NK-92 treated with Interleukin-12 subunit alpha and Interleukin-12 subunit beta, amount 100 ng/mL, for 24 hours (cell line): ENCODE measurements around the gene THRA.

Source experiments
- DNase-seq: peaks from one replicate; lab custom pipeline; 2025; lab: John Stamatoyannopoulos, UW

The THRA gene

DNA sequence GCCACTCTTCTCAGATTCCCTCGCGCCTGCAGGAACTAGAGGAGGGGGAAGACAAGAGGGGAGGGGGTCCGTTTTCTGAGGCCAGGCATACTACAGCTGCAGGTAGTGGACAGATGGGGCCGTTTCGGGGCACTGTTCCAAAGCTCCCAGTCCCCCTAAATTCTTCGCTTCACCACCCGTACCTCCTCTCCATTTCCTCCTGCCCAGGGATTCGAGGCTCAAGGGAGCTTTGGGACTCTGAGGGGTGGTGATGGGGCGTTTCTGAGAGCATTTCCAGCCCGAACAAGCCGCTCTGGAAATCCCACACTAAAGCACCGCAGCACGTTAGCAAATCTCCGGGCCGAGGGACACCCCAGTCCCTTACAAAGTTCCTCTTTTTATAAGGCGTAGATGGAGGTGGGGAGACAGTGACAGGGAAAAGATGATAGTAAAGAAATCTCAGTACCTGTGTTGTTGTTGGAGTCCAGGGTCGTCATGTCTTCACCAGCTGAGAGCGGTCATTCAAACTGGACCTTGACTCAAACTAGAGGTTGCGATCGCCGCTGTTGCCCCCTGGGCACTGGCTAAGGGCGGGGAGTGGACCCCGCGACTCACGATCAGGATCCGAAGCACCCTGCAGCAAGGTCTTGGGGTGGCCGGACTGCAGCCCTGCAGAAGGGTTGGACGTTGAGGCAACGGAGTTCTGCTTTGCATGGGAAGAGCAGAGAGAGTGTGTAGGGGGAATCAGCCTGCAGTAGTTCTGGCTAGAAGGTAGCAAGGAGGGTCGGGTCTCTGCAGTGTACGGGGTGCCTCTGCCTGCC is 37.1 kb downstream of the THRA start:
- DNase-seq = no peak

DNA sequence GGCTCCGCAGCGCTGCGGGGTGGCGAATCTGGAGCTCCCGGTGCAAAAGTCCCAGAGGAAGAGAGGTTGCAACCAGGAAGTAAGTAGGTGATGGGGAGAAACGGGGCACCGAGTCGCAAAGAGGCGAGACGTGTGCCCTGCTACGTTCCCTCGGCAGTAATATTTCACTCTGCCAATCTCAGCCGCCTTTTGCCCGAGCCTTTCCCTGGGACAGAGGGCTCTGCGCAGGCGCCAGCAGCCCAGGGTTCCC is 37.6 kb downstream of the THRA start, which contains the start of gene NR1D1:
TSS of gene NR1D1 (minus strand) at position 171 of the 250 bp plus-strand sequence. CDS start 495 bp downstream, outside the sequence.
- DNase-seq = no peak

DNA sequence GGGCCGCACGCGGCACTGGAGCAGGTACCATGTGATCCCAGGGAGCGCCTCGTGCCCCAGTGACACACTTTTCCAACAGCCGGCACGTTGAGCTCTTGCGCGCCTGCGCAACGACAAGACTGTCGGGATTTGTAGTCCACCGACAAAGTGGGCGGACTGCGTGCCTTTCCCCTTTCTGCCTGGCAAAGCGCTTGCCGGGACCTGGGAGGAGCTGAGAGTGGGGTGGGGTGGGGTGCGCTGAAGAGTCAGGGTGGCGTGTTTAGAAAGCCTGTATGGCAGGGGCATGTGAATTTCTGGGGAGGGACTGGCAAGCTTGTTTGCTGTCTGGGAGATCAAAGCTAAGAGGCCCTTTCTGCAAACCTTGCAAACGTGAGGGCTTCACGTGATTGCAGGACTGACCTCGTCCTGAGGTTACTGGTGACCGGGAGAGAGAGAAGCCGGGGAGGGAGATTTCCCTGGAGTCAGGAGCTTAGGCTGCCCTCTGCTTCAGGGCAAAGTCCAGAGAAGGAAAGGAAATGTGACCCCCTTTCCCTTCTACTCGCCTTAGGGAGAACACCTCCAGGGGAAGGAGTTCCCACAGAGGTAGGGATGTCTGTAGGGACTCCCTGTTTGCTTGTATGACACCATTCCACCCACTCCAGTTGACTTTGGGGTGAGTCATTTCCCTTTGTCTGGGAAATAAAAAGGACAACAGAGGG is 38.1 kb downstream of the THRA start:
- DNase-seq = peak; percentile 93

DNA sequence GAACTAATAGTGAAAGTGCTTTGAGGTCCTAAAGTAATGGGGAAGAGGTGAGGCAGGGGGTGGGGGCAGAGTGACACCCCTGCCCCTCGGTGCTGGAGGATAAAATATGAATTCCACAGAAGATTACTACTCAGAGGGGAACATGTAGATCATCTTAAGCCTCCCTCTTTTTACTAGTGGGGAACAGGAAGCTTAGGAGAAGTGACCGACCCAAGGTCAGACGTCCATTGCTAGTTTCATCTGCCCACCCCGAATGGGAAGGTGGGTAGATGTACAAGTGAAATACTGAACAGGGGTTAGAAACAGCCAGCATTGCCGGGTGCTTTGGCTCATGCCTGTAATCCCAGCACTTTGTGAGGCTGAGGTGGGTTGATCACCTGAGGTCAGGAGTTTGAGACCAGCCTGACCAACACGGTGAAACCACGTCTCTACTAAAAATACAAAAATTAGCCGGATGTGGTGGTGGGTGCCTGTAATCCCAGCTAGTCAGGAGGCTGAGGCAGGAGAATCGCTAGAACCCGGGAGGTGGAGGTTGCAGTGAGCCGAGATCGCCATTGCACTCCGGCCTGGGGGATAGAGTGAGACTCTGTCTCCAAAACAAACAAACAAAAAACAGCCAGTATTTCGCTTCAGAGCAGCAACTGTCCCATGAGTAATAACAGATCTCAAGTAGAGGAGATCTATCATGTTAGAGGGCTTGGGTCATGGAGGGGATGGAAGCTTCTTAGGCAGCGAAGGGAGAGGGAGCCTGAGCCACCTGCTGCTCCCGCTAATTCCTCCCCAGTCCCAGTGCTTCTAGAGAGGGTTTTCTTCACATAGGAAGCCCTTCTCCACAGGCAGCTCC is 38.8 kb downstream of the THRA start:
- no peak for DNase-seq

DNA sequence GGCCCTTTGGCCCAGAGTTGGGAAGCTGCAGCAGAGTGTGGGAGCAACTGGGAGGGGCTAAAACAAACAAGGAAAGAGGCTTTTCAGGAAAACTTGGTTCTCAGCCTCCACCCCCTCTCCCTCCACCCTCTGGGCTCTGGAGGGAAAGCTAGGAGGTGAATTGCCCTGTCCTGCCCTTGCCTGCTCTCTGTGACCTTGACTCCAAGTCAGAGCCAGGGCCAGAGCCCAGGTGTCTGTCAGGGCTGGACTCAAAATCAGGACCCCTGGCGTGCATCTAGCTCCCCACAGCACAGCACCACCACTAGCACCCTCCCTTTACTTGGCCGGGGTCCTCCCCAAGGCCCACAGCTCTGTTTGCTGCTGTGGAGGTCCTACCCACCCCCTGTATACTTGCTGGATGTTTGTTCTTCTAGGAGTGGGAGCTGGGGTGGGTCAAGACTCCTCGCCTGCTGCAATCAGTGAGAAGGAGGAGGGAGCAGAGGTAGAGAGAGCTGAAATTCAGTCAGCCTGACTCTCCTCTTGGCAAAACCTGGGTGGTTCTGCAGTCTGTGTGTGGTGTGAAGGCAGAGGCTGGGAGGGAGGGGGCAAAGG is 40.4 kb downstream of the THRA start:
- no peak for DNase-seq

DNA sequence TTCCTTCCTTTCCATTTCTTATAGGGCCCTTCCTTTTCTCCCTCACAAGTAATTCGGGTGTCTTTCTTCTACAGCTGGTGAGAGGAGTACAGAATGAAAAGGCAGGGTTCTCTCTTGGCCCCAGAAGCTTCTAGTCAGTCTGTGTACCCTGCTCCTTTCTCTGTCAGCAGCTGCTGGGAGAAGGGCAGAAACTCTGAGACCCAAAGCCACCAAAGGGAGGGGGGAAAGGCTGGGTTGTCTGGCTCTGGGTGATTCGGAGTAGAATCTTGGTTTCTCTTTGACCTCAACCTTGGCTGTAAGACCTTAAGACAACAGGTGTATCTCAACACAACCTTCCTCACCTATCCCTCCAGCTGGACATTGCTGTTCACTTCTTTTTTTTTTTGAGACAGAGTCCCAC is 40.9 kb downstream of the THRA start:
- DNase-seq = no peak

DNA sequence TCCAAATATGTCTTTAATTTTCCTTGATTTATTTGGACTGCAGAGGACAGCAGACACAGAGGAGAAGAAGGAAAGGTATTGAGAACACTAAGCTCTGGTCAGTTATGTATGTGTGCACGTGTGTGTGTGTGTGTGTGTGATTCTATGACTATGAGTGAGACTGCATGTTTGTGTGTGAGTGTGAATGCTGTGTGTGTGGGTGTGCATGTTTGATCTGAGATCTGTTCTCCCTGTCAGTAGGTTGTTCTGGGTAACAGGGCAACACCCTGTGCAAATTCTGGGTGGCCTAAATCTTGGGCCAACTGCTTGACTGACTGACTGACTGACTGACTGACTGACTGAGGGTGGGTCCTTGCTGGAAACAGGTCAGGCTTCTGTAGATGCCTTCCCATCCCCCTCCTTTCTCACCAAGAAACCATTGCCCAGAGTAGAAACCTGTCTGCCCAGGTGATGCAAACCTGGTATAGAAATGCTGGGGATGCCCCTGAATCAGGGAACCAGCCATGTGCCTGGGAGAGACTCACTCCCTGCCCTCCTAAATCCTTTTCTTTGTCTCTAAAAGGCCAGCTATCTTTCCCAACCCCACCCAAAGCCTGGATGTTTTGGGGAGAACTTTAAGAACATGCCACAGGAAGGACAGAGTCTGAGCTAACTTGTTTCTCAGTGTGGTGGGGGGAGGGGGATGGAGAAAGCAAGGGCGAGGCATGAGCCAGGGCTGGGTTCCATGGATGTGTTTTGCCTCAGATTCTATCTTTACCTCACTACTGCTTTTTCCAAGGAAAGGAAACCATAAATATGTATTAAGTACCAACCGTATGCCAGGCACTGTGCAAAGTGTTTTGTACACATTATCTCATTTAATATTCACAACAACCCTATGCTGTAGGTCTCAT is 42.1 kb downstream of the THRA start:
- no peak for DNase-seq

DNA sequence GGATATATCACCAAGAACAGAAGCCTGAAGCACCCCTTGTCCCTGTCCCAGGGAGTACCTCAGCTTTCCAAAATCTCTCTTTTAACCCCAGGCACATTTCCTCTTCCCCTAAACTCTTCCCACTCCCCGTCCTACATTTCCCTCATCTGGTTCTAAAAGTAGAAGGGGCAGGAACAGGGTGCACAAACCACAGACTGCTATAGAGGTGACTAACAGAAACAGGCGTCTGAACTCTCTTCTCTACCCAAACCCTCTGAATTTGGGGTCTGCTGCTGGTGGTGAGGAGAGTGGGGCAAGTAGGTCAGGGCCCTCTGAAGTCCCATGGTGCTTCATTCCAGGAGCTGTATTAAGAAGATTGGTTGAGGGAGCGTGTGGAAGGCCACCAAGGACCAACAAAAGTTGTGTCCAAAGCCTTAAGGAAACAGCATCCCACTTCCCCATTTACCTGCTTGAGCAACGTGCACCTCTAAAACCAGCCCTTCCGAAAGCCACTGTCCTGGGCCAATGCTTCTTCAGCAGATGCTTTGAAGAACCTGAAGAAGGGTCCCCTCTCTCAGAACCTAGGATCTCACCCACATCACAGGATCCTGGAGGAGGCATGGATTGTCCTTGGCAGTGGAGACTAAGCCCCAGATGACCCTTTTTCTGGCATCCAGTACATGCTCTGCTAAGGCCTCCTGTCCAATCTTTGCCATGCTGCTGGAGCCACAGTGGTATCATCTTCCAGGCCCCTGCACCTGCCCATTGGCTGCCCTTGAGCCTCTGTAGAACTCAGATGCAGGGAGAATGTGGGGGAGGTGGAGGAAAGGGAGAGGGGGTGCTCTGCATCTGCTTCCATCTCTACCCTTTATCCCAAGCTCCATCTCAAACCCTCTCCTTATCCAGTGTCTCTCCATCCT is 43.3 kb downstream of the THRA start:
- DNase-seq = no peak

DNA sequence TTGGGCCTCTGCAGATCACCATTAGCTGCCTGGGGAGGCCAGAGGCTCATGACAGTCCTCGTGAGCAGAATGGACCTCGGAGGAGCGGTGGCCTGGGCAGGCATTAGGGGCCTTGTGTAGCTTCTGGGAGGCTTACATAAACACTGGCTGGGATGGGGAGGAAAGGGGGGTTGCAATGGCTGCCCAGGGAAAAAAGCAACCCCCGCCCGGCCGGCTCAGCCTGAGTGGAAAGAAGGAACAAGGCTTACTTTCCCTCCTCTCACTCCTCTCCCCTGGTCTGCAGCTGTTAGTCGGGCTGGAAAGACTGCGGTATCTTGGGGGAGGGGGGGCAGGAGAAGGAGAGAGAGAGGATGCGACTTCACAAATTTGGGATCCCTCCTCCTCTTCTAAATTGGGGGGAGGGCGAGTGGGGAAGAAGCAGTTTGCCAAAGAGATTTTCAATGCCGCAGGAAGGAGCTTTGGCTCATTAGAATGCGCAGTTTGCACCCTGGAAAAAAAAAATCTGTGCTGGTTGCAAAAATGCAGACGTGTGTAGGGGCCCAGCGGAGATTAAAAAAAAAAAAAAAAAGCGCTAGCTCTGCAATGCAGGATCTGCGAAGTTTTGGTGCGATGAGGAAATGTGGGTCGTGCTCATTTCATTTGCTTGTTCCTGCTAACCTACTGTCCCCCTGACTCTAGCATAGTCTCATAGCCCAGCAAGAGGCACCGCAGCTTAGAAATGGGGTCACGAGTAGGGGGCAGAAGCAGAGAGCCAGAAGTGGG is 44.2 kb downstream of the THRA start:
- DNase-seq = no peak

DNA sequence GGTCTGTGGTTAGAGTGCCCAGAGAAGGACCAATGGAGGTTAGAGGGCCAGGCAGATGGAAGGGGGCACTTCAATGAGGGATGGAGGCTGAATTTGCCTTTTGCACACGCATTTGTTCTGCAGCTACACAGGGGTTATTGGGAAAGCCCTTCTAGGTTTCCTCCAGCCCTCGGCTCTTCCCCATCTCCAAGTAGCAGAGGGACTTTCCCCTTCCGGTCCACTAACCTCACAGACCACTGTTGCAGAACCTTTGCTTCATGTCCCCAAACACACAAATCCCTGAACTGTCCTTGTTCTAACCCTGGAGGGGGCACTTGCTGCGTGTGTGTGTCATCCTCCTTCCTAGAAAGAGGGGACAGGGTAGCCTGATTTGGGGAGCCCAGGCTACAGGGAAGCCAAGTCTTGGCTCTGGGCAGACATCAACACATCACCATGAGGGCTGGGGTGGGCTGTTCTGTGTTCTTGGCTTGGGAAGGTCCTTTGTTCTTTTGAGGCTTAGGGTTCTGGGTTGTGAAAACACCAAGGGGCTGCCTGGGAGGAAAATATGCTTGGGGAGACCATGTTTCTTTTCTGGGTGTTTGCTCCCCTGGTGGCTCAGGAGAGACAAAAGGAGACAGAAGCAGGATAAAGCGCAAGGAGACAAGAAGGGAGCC is 44.9 kb downstream of the THRA start:
- DNase-seq = no peak

DNA sequence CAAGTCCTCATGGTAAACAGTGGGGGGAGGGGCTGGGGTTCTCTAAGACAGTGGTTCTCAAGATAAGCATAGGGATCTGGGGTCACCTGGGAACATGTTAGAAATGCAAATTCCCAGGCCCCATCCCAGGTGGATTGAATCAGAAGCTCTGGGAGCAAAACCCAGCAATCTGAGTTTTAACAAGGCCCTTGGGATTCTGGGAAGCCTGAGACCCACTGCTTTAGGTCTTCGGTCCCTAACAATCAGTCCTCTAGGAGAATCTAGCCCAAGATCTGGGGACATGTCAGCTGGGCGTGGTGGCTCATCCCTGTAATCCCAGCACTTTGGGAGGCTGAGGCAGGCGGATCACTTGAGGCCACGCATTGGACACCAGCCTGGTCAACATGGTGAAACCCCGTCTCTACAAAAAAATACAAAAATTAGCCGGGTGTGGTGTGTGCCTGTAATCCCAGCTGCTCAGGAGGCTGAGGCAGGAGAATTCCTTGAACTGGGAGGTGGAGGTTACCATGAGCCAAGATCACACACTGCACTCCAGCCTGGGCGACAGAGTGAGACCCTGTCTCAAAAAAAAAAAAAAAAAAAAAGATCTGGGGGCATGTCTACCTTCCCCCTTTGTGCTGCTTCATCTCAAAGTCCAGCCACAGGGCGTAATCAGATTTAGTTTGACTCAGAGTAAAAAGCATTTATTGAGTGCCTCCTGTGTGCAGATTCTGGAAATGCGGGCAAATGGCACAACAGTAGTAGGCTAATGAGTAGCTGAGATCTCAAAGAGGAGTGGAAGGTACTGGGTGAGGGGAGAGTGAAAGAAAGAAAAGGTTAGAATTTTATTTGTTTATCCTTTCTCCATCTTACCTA is 46.4 kb downstream of the THRA start:
- DNase-seq = no peak

DNA sequence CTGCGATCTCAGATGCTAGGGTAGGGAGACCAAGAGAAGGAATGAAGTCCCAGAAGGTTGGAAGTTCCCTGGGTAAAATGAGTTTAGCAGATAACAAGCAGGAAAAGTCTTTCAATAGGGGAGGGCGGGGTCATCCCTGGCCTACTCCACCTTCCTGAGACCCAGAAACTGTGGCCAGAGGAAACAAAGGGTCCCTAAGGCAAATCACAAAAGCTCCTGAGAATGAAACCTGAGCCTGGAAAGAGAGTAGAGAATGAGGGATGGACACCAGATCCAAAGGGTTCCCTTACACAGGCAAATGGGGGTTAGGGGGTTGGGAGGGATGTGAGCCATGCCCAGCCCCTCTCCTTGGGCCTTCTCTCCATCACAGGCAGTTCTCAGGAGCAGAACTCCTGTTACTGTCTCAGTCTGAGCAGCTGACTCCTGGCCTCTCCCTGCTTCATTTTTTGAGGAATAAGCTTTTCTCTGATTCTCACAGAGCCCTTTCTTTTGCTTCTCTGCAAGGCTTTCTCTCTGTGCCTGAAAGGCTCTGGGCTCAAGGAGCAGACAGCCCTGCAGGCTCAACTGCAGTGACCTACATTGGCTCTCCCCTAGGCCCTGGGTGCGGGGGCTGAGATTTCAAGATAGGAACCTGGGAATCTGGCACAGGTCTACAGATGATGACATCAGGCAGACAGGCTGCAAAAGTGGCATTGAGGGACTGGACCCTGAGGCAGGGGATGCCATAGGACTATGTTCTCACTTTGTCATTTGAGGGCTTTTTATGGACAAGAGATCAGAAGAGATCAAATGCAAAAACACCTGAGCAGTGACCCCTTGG is 47.5 kb downstream of the THRA start:
- no peak for DNase-seq

DNA sequence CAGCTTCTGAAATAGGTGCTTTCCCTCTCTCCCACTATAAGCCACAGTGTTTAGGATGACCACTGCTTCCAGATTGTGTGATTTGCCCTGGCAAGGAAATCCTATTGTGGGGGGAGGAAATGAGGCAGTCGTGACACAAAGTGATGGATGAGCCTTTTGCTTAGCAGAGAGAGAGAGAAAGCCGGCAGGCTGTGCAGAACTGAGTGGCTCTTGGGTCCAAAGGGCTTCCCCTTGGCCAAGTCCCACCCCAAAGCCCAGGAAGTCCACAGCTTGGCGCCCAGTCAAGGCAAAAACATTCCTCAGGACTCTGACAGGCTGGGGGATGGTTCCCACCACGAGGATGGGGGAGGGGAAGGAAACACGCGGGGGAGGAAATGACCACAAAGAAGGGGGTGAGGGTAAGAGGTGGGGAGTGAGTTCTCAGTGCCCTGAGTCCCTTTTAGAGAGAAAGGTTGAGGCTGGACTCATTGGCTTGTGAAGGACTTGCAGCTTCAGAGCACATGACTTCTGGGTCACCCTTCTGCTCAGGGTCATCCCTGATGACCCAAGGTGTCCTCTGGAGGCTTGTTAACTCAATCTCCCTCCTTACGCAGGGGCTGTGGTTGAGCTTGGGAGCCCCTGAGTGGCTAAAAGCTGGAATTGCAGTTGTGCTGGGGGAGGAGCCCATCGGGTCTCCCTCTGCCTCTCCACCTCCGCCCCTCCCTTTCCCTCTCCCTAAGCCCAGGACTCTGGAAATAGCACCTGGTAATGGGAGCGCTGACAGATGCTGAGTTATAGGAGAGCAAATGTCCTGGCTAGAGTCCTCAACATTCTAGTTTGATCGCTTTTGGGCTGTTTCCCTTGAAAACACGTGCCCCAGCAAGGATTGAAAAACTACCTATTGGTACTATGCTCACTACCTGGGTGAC is 48.7 kb downstream of the THRA start:
- DNase-seq = peak; percentile 66

DNA sequence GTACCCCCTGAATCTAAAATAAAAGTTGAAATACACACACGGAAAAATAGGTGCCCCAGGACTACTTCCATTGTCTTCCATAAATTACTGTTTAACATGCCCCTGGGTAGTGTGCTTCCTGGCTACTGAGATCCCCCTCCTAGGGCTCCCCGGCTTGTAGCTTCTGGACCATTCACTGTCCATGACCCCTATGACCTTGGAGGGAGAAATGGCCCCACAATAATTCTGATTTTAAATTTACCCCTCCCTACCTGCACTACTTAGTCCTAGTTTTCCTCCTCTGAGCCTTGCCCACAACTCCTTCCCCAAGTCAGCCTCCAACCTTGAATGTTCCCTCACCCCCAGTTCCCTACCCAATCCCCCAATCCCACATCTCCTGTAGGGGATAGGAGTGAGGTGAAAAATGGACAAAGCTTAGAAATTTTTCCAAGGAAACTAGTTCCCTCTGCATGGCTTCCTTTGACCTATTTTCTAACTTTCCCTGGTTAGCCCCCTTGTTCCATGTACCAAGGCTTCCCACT is 49.5 kb downstream of the THRA start:
- DNase-seq = no peak

DNA sequence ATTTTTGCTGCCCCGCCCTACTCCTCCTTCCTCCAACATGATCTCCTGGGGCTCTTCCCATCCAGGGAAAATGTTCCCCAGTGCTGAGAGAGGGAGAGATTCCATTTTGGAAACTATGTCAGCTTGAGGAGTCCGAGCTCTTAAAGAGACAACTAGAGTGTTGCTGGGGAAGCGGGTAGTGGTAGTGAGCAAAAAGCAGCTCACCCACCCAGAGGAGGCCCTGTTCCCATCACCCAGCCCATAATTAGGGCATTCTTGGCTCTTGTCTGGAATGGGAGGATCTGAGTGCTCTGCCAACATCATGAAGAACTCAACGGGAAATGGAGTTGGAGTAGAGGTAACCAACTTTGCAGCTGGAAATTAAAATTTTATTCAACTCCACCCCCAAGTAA is 49.9 kb downstream of the THRA start:
- DNase-seq = no peak
